DND-41 (cell line): Measurements from ENCODE around the gene GPN1.

Source experiments
- EZH2 ChIP-seq: IDR thresholded peaks from 3 replicates; pipeline ENCODE4 v1.6.1; 2012; ENCODE audit warnings: borderline replicate concordance, low read depth, mild to moderate bottlenecking, moderate library complexity, low read length, inconsistent platforms; ENCODE audit not compliant: severe bottlenecking
- TF ChIP-seq, protein P1 (sequence below): IDR thresholded peaks from 2 replicates; pipeline ENCODE4 v1.5.1; 2012; ENCODE audit warnings: borderline replicate concordance, low read length, moderate library complexity, mild to moderate bottlenecking; ENCODE audit not compliant: poor library complexity, severe bottlenecking; ENCODE audit errors: extremely low read depth

DNA sequence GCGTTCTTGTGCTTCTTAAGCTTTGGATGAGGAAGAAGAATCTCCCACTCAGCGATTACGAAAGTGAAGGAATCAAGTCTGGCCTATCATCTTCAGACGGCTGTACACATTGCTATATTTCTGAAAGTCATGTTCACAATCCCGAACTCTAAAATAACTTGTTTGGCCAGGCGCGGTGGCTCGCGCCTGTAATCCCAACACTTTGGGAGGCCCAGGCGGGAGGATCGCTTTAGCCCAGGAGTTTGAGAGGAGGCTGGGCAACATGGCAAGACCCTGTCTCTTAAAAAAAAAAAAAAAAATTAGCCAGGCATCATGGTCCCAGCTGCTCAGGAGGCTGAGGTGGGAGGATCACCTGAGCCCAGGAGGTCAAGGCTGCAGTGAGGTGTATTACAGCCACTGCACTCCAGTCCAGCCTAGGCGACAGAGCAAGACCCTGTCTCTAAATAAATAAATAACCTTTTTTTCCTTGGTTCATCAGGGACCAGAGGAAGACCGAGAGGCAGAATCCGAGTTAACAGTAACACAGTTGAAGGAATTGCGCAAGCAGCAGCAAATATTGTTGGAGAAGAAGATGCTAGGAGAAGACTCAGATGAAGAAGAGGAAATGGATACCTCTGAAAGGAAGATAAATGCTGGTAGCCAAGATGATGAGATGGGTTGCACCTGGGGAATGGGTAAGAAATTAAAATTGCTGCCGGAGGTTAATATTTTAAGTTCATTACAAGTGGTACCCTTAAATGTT, 35.9 kb downstream of the GPN1 start:
- TF ChIP-seq, protein P1, sequence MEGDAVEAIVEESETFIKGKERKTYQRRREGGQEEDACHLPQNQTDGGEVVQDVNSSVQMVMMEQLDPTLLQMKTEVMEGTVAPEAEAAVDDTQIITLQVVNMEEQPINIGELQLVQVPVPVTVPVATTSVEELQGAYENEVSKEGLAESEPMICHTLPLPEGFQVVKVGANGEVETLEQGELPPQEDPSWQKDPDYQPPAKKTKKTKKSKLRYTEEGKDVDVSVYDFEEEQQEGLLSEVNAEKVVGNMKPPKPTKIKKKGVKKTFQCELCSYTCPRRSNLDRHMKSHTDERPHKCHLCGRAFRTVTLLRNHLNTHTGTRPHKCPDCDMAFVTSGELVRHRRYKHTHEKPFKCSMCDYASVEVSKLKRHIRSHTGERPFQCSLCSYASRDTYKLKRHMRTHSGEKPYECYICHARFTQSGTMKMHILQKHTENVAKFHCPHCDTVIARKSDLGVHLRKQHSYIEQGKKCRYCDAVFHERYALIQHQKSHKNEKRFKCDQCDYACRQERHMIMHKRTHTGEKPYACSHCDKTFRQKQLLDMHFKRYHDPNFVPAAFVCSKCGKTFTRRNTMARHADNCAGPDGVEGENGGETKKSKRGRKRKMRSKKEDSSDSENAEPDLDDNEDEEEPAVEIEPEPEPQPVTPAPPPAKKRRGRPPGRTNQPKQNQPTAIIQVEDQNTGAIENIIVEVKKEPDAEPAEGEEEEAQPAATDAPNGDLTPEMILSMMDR, result no peak
- no peak for TF ChIP-seq EZH2
